SH-SY5Y (cell line): Measurements from ENCODE around the gene ATP6V1A.

Source experiments
- GATA2 ChIP-seq: IDR thresholded peaks from 2 replicates; pipeline ENCODE4 v1.6.1; 2011; ENCODE audit warnings: mild to moderate bottlenecking, low read depth, low read length
- GATA3 ChIP-seq: IDR thresholded peaks from 2 replicates; pipeline ENCODE4 v1.6.1; 2011; ENCODE audit warnings: low read depth, mild to moderate bottlenecking, low read length, moderate library complexity

GRCh38 chr3:113812854-113813253, 66.0 kb downstream of the ATP6V1A start:
- TF ChIP-seq GATA2: no peak
- TF ChIP-seq GATA3: no peak
